Colonic mucosa (tissue), 4 donors: ENCODE measurements around the gene ZNF343. TPM values are rescaled to one million over a fixed set of nuclear protein-coding genes. Genes with fewer than 3 reads are reported as not detected.

ENCODE experiments used
- DNase-seq: peaks from one replicate; pipeline ENCODE4 v3.0.0-alpha.2; 2020
- H3K27ac ChIP-seq: fragments of 200-600 bp; one replicate; pipeline ENCODE4 v1.8.0; 2021
- H3K27me3 ChIP-seq: fragments of 200-600 bp; one replicate; pipeline ENCODE4 v1.8.0; 2021
- H3K36me3 ChIP-seq: fragments of 200-600 bp; one replicate; pipeline ENCODE4 v1.8.0; 2021
- H3K4me1 ChIP-seq: fragments of 200-600 bp; one replicate; pipeline ENCODE4 v1.8.0; 2021; ENCODE audit warnings: mild to moderate bottlenecking
- H3K4me3 ChIP-seq: fragments of 200-600 bp; one replicate; pipeline ENCODE4 v1.8.0; 2021
- H3K9ac ChIP-seq, 2 donors: one replicate each; pipeline ENCODE4 v1.7.0; 2013; ENCODE audit warnings: control low read depth in 2 of 2, low read depth in 2 of 2, low read length in 2 of 2
- H3K9me3 ChIP-seq: fragments of 200-600 bp; one replicate; pipeline ENCODE4 v1.8.0; 2021
- intact Hi-C: fragments of 100-400 bp; cut with DNase I; formaldehyde crosslinking; loops from one replicate; pipeline ENCODE4 v1.14.1; 2022
- total RNA-seq, 2 donors: library from RNA; stranded (reverse); fragmentation: NEBNext Ultra II Directional in 1 of 2; extraction: Animal tissue kit (Norgen Biotek cat#: 25700) in 1 of 2; gene quantifications; one replicate each; pipeline ENCODE4 v1.2.1, GENCODE V29; 2021
- TF ChIP-seq, protein P1 (sequence below): fragments of 200-600 bp; IDR thresholded peaks from one replicate; pipeline ENCODE4 v1.8.0; 2022; ENCODE audit warnings: antibody characterized with exemption, mild to moderate bottlenecking
- donor health status: healthy.
- donor health status: DM: no; HTN: no; CAD: no.
- donor health status: DM: no; HTN: no; CAD: no.

Gene ZNF343
- total RNA-seq, 2 donors from 2014 or later, result 6.5 to 8.5 TPM

DNA sequence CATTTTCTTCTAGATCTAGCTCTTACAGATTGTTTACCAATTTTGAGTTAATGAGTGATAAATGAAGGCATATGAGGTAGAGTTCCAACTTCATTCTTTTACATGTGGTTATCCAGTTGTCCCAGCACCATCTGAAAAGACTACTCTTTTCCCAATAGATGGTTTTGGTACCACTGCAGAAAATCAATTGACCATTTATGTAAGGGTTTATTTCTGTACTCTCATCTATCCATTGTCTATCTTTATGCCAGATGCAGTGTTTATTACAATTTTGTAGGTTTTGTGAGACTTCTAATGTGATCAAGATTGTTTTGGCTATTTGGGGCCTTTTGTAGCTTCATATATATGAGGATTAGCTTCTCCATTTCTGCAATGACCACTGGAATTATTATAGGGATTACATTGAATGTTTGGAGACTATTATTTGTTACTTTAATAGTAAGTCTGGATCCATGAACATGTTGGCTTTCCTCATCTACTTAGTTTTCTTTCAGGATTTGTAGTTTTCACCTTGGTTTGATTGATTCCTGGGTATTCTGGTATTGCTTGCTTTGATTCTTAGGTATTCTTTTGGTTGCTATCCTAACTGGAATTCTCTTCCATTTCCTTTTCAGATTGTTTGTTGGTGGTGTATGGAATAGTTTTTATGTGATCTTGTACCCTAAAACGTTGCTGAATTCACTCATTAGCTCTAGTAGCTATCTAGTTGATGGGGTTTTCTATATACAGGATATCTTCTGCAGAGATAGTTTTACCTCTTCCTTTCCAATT is 48.5 kb downstream of the ZNF343 start:
- H3K4me3 ChIP-seq, result no peak overlapping the region
- intact Hi-C loops, result no loop called here
- no peak overlapping the region for H3K9ac ChIP-seq
- H3K9me3 ChIP-seq, result no peaks in the 10 kb centered on the region
- no peak for DNase-seq
- no peaks in the 10 kb centered on the region for H3K4me1 ChIP-seq
- H3K27ac ChIP-seq, result no peak overlapping the region
- TF ChIP-seq, protein P1, sequence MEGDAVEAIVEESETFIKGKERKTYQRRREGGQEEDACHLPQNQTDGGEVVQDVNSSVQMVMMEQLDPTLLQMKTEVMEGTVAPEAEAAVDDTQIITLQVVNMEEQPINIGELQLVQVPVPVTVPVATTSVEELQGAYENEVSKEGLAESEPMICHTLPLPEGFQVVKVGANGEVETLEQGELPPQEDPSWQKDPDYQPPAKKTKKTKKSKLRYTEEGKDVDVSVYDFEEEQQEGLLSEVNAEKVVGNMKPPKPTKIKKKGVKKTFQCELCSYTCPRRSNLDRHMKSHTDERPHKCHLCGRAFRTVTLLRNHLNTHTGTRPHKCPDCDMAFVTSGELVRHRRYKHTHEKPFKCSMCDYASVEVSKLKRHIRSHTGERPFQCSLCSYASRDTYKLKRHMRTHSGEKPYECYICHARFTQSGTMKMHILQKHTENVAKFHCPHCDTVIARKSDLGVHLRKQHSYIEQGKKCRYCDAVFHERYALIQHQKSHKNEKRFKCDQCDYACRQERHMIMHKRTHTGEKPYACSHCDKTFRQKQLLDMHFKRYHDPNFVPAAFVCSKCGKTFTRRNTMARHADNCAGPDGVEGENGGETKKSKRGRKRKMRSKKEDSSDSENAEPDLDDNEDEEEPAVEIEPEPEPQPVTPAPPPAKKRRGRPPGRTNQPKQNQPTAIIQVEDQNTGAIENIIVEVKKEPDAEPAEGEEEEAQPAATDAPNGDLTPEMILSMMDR, result no peak
- H3K27me3 ChIP-seq, result no peaks in the 10 kb centered on the region
- H3K36me3 ChIP-seq, result peaks cover 18% of the 10 kb centered on the region

DNA sequence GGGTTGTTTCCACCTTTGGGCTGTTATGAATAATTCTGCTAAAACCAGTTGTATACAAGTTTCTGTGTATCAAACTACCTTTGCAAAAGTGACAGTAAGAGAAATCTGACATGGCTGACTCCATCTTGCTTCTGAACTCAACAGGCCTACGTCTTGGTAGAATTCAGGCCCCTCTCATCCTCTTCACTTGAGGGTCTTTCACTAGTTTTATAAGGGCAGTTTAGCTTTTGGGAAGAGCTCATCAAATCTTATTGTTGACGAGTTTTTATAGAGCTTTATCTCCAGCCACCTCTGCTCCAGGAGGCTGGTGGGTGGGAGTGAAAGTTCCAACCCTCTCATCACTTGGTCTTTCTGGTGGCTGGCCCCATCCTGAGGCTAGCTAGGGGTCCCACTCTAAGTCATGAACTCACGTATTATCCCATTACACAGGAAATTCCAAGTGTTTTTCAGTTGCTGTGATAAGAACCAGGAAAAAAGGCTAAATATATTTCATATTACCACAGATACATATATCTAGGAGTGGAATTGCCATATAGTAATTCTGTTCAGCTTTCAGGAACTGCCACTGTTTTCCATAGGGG is 49.7 kb downstream of the ZNF343 start:
- Histone ChIP-seq H3K36me3 (peaks cover 18% of the 10 kb centered on the region), H3K9ac (no peak overlapping the region), H3K27ac (no peak overlapping the region), H3K4me3 (no peak overlapping the region), H3K4me1 (no peaks in the 10 kb centered on the region), H3K27me3 (no peaks in the 10 kb centered on the region), H3K9me3 (no peaks in the 10 kb centered on the region)
- intact Hi-C loops, result no loop called here
- DNase-seq, result no peak
- TF ChIP-seq, protein P1, result no peak

DNA sequence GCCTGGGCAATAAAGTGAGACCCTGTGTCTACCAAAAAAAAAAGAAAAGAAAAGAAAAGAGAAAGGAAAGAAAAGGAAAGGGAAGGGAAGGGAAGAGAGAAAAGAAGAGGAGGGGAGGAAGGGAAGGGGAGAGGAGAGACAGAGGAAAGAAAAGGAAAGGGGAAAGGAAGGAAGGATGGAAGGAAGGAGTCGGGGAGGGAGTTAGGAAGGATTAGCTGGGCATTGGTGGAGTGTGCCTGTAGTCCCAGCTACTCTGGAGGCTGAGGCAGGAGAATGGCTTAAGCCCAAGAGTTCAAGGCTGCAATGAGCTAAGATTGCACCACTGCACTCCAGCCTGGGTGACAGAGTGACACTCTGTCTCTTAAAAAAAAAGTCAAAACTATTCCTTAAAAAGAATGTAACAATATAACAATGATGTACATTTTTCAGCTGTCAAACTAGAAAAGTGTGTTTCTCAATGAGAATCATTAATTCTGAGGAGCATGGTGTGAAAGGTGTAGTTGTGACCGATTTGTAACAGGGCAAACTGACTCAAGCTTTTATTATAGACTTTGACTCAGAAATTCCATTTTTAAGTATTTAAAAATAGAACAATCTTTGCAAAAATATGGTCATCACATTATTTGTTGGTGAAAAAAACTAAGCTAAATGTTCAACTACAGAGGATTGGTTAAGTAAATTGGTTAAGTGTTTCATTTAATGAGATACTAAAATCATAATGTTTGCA is 52.8 kb downstream of the ZNF343 start:
- intact Hi-C loops, result no loop called here
- H3K27me3 ChIP-seq, result no peaks in the 10 kb centered on the region
- H3K4me1 ChIP-seq, result no peaks in the 10 kb centered on the region
- DNase-seq, result no peak
- H3K9ac ChIP-seq, result no peak overlapping the region
- TF ChIP-seq, protein P1, result no peak
- no peaks in the 10 kb centered on the region for H3K9me3 ChIP-seq
- H3K4me3 ChIP-seq, result no peak overlapping the region
- no peaks in the 10 kb centered on the region for H3K36me3 ChIP-seq
- no peak overlapping the region for H3K27ac ChIP-seq

GRCh38 chr20:2453792-2454191 is 54.9 kb downstream of the ZNF343 start:
- no peak for DNase-seq
- Histone ChIP-seq H3K4me3 (no peak overlapping the region), H3K27ac (no peak overlapping the region), H3K9ac (no peak overlapping the region), H3K27me3 (no peaks in the 10 kb centered on the region), H3K9me3 (no peaks in the 10 kb centered on the region), H3K4me1 (no peaks in the 10 kb centered on the region), H3K36me3 (no peaks in the 10 kb centered on the region)
- TF ChIP-seq, protein P1, result no peak
- intact Hi-C loops, result loop anchor here (5.0 kb wide), 1 partner anchor 246 kb away; no protein-coding TSS in a partner anchor

- no peaks in the 10 kb centered on the region for H3K9me3 ChIP-seq
- H3K4me3 ChIP-seq, result no peak overlapping the region
- TF ChIP-seq, protein P1, result peak; percentile 86
- intact Hi-C loops, result loop anchor here (5.0 kb wide), 1 partner anchor 245 kb away; no protein-coding TSS in a partner anchor
- no peaks in the 10 kb centered on the region for H3K27me3 ChIP-seq
- no peak overlapping the region for H3K9ac ChIP-seq
- peak; percentile 81 for DNase-seq
- no peaks in the 10 kb centered on the region for H3K36me3 ChIP-seq
- H3K27ac ChIP-seq, result no peak overlapping the region
- H3K4me1 ChIP-seq, result no peaks in the 10 kb centered on the region
These were observed 56.6 kb downstream of the ZNF343 start for GRCh38 chr20:2451939-2452732.
